IMR-90 (cell line): ENCODE data around the gene PPFIBP2. TPM values are rescaled to one million over a fixed set of nuclear protein-coding genes. Genes with fewer than 3 reads are reported as not detected.

Source experiments
- ATAC-seq: fragments of 200-7000 bp; cut with Tn5 transposase; 2 replicates; pipeline ENCODE4 v1.9.1; 2020; ENCODE audit warnings: low read depth, mild to moderate bottlenecking, moderate library complexity
- BruUV-seq: library from RNA; stranded (reverse); fragments of 400-500 nt; replicated peaks from 2 replicates; lab custom pipeline; 2021; lab: Mats Ljungman, UMichigan
- CTCF ChIA-PET: fragments of 300-600 bp; formaldehyde crosslinking; extraction: SDS; loops from one replicate; lab custom pipeline; 2021; ENCODE audit warnings: antibody characterized with exemption; lab: Yijun Ruan, JAX
- POLR2A ChIA-PET: fragments of 300-600 bp; sonication (Branson Sonifier 250); formaldehyde crosslinking; loops from one replicate; lab custom pipeline; 2022; ENCODE audit warnings: antibody characterized with exemption; ENCODE audit not compliant: unreplicated experiment; lab: Charles Lee
- DNase-seq: peaks from one replicate; pipeline ENCODE4 v3.0.0; 2013
- H2AFZ ChIP-seq: replicated peaks from 2 replicates; pipeline ENCODE3; 2013; ENCODE audit warnings: low read length, mild to moderate bottlenecking; ENCODE audit not compliant: poor library complexity
- H2AK5ac ChIP-seq: 2 replicates; pipeline ENCODE4 v1.6.1; 2013; ENCODE audit warnings: low read depth, low read length, inconsistent platforms
- H2AK9ac ChIP-seq: replicated peaks from 2 replicates; pipeline ENCODE3; 2013; ENCODE audit warnings: mild to moderate bottlenecking, low read depth, low read length, moderate library complexity; ENCODE audit not compliant: poor library complexity
- H2BK120ac ChIP-seq: 2 replicates; pipeline ENCODE4 v1.6.1; 2013; ENCODE audit warnings: low read depth, low read length, inconsistent platforms
- H2BK15ac ChIP-seq: 3 replicates; pipeline ENCODE4 v1.6.1; 2013; ENCODE audit warnings: low read depth, low read length, inconsistent platforms
- H2BK20ac ChIP-seq: 2 replicates; pipeline ENCODE4 v1.6.1; 2013; ENCODE audit warnings: low read depth, mild to moderate bottlenecking, inconsistent platforms, low read length, moderate library complexity
- H2BK5ac ChIP-seq: 2 replicates; pipeline ENCODE4 v1.6.1; 2013; ENCODE audit warnings: mild to moderate bottlenecking, low read depth, low read length, inconsistent platforms; ENCODE audit not compliant: poor library complexity, severe bottlenecking
- H3K14ac ChIP-seq: replicated peaks from 2 replicates; pipeline ENCODE4 v1.6.1; 2013; ENCODE audit warnings: low read depth, low read length, inconsistent platforms
- H3K18ac ChIP-seq: 2 replicates; pipeline ENCODE4 v1.6.1; 2013; ENCODE audit warnings: low read depth, low read length, control low read depth
- H3K23ac ChIP-seq: 2 replicates; pipeline ENCODE4 v1.6.1; 2013; ENCODE audit warnings: low read depth, low read length, inconsistent platforms
- H3K27ac ChIP-seq: 2 replicates; pipeline ENCODE4 v1.5.1; 2013; ENCODE audit warnings: mild to moderate bottlenecking, control low read depth, low read length; ENCODE audit not compliant: insufficient read depth
- H3K27me3 ChIP-seq: 2 replicates; pipeline ENCODE4 v1.6.1; 2013; ENCODE audit warnings: low read length; ENCODE audit not compliant: control insufficient read depth, insufficient read depth
- H3K36me3 ChIP-seq: 2 replicates; pipeline ENCODE4 v1.6.1; 2013; ENCODE audit warnings: low read length, mixed read lengths; ENCODE audit not compliant: control insufficient read depth, insufficient read depth
- H3K4ac ChIP-seq: 2 replicates; pipeline ENCODE4 v1.6.1; 2013; ENCODE audit warnings: low read depth, low read length, inconsistent platforms
- H3K4me1 ChIP-seq: 2 replicates; pipeline ENCODE4 v1.6.1; 2013; ENCODE audit warnings: low read length, mixed read lengths; ENCODE audit not compliant: control insufficient read depth, insufficient read depth
- H3K4me2 ChIP-seq: 2 replicates; pipeline ENCODE4 v1.6.1; 2013; ENCODE audit warnings: low read depth, mild to moderate bottlenecking, control low read depth, low read length, moderate library complexity
- H3K4me3 ChIP-seq: 2 replicates; pipeline ENCODE4 v1.5.1; 2013; ENCODE audit warnings: low read depth, mild to moderate bottlenecking, control low read depth, low read length, moderate library complexity; ENCODE audit not compliant: insufficient read depth
- H3K56ac ChIP-seq: 2 replicates; pipeline ENCODE4 v1.6.1; 2013; ENCODE audit warnings: low read length, inconsistent platforms; ENCODE audit not compliant: insufficient read depth; ENCODE audit errors: extremely low read depth
- H3K79me1 ChIP-seq, 2 experiments: 2 replicates each; pipeline ENCODE4 v1.6.1; 2013; ENCODE audit warnings: low read length in 2 of 2, inconsistent platforms in 1 of 2, low read depth in 1 of 2
- H3K9ac ChIP-seq: 2 replicates; pipeline ENCODE4 v1.6.1; 2013; ENCODE audit warnings: low read depth, low read length, control low read depth
- H3K9me1 ChIP-seq: 2 replicates; pipeline ENCODE4 v1.6.1; 2013; ENCODE audit warnings: low read length, inconsistent platforms; ENCODE audit not compliant: insufficient read depth
- H3K9me3 ChIP-seq: 2 replicates; pipeline ENCODE4 v1.6.1; 2013; ENCODE audit warnings: low read length; ENCODE audit not compliant: control insufficient read depth, insufficient read depth
- H4K20me1 ChIP-seq: 2 replicates; pipeline ENCODE4 v1.6.1; 2013; ENCODE audit warnings: low read length, inconsistent platforms; ENCODE audit not compliant: insufficient read depth
- H4K5ac ChIP-seq: 2 replicates; pipeline ENCODE4 v1.6.1; 2013; ENCODE audit warnings: mild to moderate bottlenecking, low read depth, low read length, control low read depth
- H4K8ac ChIP-seq, 2 experiments: 2 replicates each; pipeline ENCODE4 v1.6.1; 2013; ENCODE audit warnings: low read depth in 2 of 2, low read length in 2 of 2, control low read depth in 1 of 2, inconsistent platforms in 1 of 2
- H4K91ac ChIP-seq: 2 replicates; pipeline ENCODE4 v1.6.1; 2013; ENCODE audit warnings: low read depth, low read length, inconsistent platforms; ENCODE audit not compliant: insufficient read depth
- CEBPB ChIP-seq: IDR thresholded peaks from 2 replicates; pipeline ENCODE4 v1.6.1; 2012; ENCODE audit warnings: low read depth, low read length, improper control_type of control experiment
- FOS ChIP-seq: fragments of 150-350 bp; IDR thresholded peaks from 2 replicates; pipeline ENCODE4 v1.6.1; 2016; ENCODE audit warnings: low read depth, low read length
- MAFK ChIP-seq: IDR thresholded peaks from 2 replicates; pipeline ENCODE4 v1.6.1; 2012; ENCODE audit warnings: low read depth, low read length, improper control_type of control experiment
- MXI1 ChIP-seq: IDR thresholded peaks from 2 replicates; pipeline ENCODE4 v1.6.1; 2012; ENCODE audit warnings: low read depth, mild to moderate bottlenecking, low read length, moderate library complexity, borderline replicate concordance
- POLR2A ChIP-seq: IDR thresholded peaks from 2 replicates; pipeline ENCODE4 v1.6.1; 2012; ENCODE audit warnings: mild to moderate bottlenecking, low read depth, low read length
- RAD21 ChIP-seq: IDR thresholded peaks from 2 replicates; pipeline ENCODE4 v1.6.1; 2012; ENCODE audit warnings: low read length, improper control_type of control experiment
- RFX5 ChIP-seq: IDR thresholded peaks from 2 replicates; pipeline ENCODE4 v1.8.0; 2012; ENCODE audit warnings: low read depth, mild to moderate bottlenecking, low read length, moderate library complexity
- SMC3 ChIP-seq: fragments of 150-350 bp; IDR thresholded peaks from 2 replicates; pipeline ENCODE4 v1.6.1; 2016; ENCODE audit warnings: low read depth, mild to moderate bottlenecking, antibody characterized with exemption, low read length, moderate library complexity
- WGBS, 2 experiments: methylation state at CpG; one replicate each; pipeline versions ENCODE4 v1.1.5 to v1.1.7; 2013; ENCODE audit warnings: missing lambda C conversion rate in 2 of 2; ENCODE audit not compliant: insufficient read length in 1 of 2; ENCODE audit errors: extremely low coverage in 2 of 2; 5-methylcytosine and 5-hydroxymethylcytosine counted together
- dilution Hi-C: fragments of 300-500 bp; cut with HindIII; formaldehyde crosslinking; loops from one replicate; pipeline ENCODE4 v1.14.3; 2018; ENCODE audit warnings: low sequenced_read_pairs; ENCODE audit not compliant: unreplicated experiment
- in situ Hi-C: fragments of 300-500 bp; cut with MboI; formaldehyde crosslinking; loops from 3 replicates; pipeline ENCODE4 v1.14.3; 2019; ENCODE audit warnings: low sequenced_read_pairs, inconsistent platforms, mixed read lengths
- intact Hi-C: fragments of 100-400 bp; cut with micrococcal nuclease; formaldehyde crosslinking; loops from 2 replicates; pipeline ENCODE4 v1.10.0; 2022
- polyA plus RNA-seq, 3 experiments: library from polyadenylated mRNA; depleted of rRNA; stranded (reverse); fragments of >200 nt; gene quantifications; 2 replicates each; pipeline ENCODE4 v1.2.3, GENCODE V29; 2012; ENCODE audit warnings: low replicate concordance in 1 of 3
- total RNA-seq: library from RNA; depleted of rRNA; stranded (reverse); fragments of >200 nt; gene quantifications from 2 replicates; pipeline ENCODE4 v1.2.3, GENCODE V29; 2012
- TF ChIP-seq, protein P1 (sequence below): fragments of 150-350 bp; IDR thresholded peaks from 2 replicates; pipeline ENCODE4 v1.6.1; 2016; ENCODE audit warnings: low read depth, mild to moderate bottlenecking, low read length, moderate library complexity, borderline replicate concordance

The PPFIBP2 gene
- total and polyA plus RNA-seq, 2 of the 4 experiments (the other 2 are of a cell fraction): 6.0 to 11.8 TPM

DNA sequence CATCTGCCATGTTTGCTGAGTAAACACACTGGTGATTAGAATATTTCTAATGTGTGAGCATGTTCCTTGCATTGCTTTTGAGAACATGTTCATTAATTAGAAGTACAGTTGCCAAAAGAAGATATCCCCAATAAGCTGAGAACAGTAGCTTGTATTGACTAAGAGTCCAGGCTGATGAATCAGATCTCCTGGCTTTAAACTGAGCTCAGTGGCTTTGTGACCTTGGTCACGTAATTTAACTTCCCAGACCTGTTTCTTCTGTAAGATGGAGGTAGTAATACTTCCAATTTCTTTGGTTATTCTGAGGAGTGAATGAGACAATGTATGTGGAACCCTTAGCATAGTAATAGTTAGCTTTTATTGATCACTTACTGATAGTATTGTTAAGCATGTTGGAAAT is 97.6 kb downstream of the PPFIBP2 start:
- TF ChIP-seq MAFK (no peak), FOS (no peak), CEBPB (no peak), POLR2A (no peak), RAD21 (no peak), RFX5 (no peak), MXI1 (no peak), SMC3 (no peak)
- TF ChIP-seq, protein P1, sequence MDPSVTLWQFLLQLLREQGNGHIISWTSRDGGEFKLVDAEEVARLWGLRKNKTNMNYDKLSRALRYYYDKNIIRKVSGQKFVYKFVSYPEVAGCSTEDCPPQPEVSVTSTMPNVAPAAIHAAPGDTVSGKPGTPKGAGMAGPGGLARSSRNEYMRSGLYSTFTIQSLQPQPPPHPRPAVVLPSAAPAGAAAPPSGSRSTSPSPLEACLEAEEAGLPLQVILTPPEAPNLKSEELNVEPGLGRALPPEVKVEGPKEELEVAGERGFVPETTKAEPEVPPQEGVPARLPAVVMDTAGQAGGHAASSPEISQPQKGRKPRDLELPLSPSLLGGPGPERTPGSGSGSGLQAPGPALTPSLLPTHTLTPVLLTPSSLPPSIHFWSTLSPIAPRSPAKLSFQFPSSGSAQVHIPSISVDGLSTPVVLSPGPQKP: no peak
- no peak overlapping the region for H3K9ac ChIP-seq
- BruUV-seq: no TSS peak
- H3K4me2 ChIP-seq: no peak overlapping the region
- no peak overlapping the region for H2BK20ac ChIP-seq
- in situ Hi-C loops: no loop called here
- no CpG with 5 or more reads among the region's 1 CpG for WGBS, 2 experiments
- no peak overlapping the region for H3K4me3 ChIP-seq
- no peak overlapping the region for H3K18ac ChIP-seq
- DNase-seq (peak; percentile 4), ATAC-seq (no peak)
- ChIA-PET CTCF (interaction anchor here (0.6 to 1.1 kb wide), 3 partner anchors 40 to 848 kb away, joined by 3 to 4 read pairs (median 3); no protein-coding TSS in a partner anchor), POLR2A (no interaction called here)
- no peak overlapping the region for H2AK9ac ChIP-seq
- dilution Hi-C loops: no loop called here
- no peak overlapping the region for H3K27ac ChIP-seq
- H2BK120ac ChIP-seq: no peak overlapping the region
- no peak overlapping the region for H3K56ac ChIP-seq
- no peak overlapping the region for H3K14ac ChIP-seq
- no peak overlapping the region for H2BK15ac ChIP-seq
- no peak overlapping the region for H2AFZ ChIP-seq
- H4K20me1 ChIP-seq: no peaks in the 10 kb centered on the region
- intact Hi-C loops: no loop called here
- H3K9me1 ChIP-seq: no peaks in the 10 kb centered on the region
- H3K4me1 ChIP-seq: peaks cover 2% of the 10 kb centered on the region; the same call in 1 of the 2 replicates
- H4K5ac ChIP-seq: no peak overlapping the region
- no peaks in the 10 kb centered on the region for H3K9me3 ChIP-seq
- H2AK5ac ChIP-seq: no peak overlapping the region
- H3K23ac ChIP-seq: no peak overlapping the region
- no peak overlapping the region for H4K91ac ChIP-seq
- H3K36me3 ChIP-seq: no peaks in the 10 kb centered on the region
- H3K27me3 ChIP-seq: no peaks in the 10 kb centered on the region
- no peak overlapping the region for H2BK5ac ChIP-seq
- no peak overlapping the region for H4K8ac ChIP-seq
- H3K79me1 ChIP-seq: no peaks in the 10 kb centered on the region
- no peak overlapping the region for H3K4ac ChIP-seq
